Pericardium fibroblast (primary cell): Measurements from ENCODE around the gene TBXAS1. TPM values are rescaled to one million over a fixed set of nuclear protein-coding genes. Genes with fewer than 3 reads are reported as not detected.

ENCODE experiments used
- total RNA-seq: library from RNA; depleted of rRNA; stranded (reverse); fragments of >200 nt; gene quantifications from 2 replicates; pipeline ENCODE4 v1.2.3, GENCODE V29; 2015

TBXAS1 gene
- 4.9 and 6.1 TPM in 2 replicates for total RNA-seq

GRCh38 chr7:139829025-139829774 lies at the start of gene TBXAS1:
Gene TBXAS1, plus strand, starts transcription at chr7:139829264. Its CDS starts 127 bp downstream, at chr7:139829391.

GRCh38 chr7:140062528-140063299 lies 233.7 kb downstream of the TBXAS1 start, which contains the start of gene PARP12:
Gene PARP12, minus strand, starts transcription at chr7:140062951. Its CDS starts 104 bp downstream, at chr7:140062847.

Other genes starting within 250 kb of the TBXAS1 start
- gene HIPK2, start 51.3 kb upstream of the TBXAS1 start, total RNA-seq = 17.0 and 28.3 TPM in 2 replicates
- 11.7 and 16.2 TPM in 2 replicates for gene PARP12, start 233.7 kb downstream of the TBXAS1 start, total RNA-seq